ENCODE results near the gene UBAC1.
A peak's percentile ranks its signal among the peaks of the same experiment; 100 is the strongest.
"Not testable (repeated sequence)": the region's sequence is repeated elsewhere in the genome, so short reads cannot be mapped to it uniquely, and the experiment has no call there.

The UBAC1 gene

DNA sequence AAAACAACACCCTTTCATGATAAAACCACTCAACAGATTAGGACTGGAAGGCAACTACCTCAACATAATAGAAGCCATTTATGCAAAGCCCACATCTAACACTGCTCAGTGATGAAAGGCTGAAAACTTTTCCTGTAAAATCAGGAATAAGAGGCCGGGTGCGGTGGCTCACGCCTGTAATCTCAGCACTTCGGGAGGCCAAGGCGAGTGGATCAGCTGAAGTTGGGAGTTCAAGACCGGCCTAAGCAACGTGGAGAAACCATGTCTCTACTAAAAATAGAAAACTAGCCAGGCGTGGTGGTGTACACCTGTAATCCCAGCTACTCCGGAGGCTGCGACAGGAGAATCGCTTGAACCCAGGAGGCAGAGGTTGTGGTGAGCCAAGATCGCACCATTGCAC, 44.9 kb downstream of the UBAC1 start:
- Mint-ChIP-seq H3K9me3 (peaks cover 22% of the 10 kb centered on the region), H3K4me1 (peaks cover 10% of the 10 kb centered on the region), H3K36me3 (peaks cover 38% of the 10 kb centered on the region)
- ATAC-seq; H3K4me3 Mint-ChIP-seq; H3K27ac Mint-ChIP-seq; DNase-seq (ENCODE audit: low spot score in 2 of 2): not testable (repeated sequence)

DNA sequence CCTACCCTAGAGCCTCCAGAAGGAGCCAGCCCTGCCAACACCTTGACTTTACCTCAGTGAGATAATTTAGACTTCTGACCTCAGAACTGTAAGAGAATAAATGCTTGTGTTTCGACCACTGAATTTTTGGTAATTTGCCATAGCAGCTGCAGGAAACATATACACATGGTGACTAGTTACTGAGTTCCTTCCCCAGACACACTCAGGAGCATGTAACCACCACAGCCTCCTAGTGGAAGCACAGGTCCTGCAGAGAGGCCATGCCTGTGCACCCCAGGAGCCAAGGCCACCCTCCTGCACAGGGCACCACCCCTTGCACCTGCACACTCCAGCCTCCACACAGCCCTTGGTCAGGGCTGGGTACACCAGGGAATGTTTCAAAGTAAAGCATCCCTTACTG, 46.3 kb downstream of the UBAC1 start:
- no peak for ATAC-seq
- no peak overlapping the region for H3K27ac Mint-ChIP-seq
- peaks cover 51% of the 10 kb centered on the region for H3K36me3 Mint-ChIP-seq
- no peak for DNase-seq (ENCODE audit: low spot score in 2 of 2)
- peaks cover 22% of the 10 kb centered on the region for H3K9me3 Mint-ChIP-seq
- peaks cover 24% of the 10 kb centered on the region for H3K4me1 Mint-ChIP-seq
- no peak overlapping the region for H3K4me3 Mint-ChIP-seq

DNA sequence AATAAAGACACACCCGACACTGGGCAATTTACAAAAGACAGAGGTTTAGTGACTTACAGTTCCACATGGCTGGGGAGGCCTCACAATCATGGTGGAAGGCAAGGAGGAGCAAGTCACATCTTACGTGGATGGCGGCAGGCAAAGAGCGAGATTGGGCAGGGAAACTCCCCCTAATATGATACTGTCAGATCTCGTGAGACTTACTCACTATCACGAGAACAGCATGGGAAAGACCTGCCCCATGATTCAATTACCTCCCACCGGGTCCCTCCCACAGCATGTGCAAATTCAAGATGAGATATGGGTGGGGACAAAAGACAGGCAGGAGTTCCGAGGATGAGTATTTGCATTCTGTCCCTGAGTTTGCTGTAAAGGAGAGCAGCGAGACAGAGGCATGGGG, 49.9 kb downstream of the UBAC1 start:
- not testable (repeated sequence) for H3K9me3 Mint-ChIP-seq; ATAC-seq; H3K4me3 Mint-ChIP-seq; DNase-seq (ENCODE audit: low spot score in 2 of 2)
- Mint-ChIP-seq H3K27ac (peak overlapping the region; percentile 45), H3K36me3 (peaks cover 64% of the 10 kb centered on the region), H3K4me1 (peaks cover 41% of the 10 kb centered on the region)

DNA sequence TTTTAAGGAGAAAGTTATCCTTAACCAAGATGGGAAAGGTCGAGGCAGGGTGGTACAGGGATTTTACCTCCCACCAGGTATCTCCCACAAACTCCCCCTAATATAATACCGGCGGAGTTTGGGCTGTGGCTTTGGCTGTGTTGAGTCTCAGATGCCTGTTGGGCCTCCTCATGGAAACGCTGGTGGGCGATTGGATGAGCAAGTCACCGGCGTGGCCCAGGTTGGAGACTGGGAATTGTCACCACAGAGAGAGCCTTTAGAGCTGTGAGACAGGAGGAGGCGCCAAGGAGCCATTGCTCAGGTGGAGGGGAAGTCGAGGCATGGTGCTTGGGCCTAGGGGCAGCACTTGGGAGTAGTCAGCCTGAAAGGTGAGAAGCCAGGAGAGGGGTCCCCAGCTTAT, 50.4 kb downstream of the UBAC1 start:
- H3K4me3 Mint-ChIP-seq: no peak overlapping the region
- DNase-seq (ENCODE audit: low spot score in 2 of 2): no peak
- peak overlapping the region; percentile 45 for H3K27ac Mint-ChIP-seq
- peaks cover 64% of the 10 kb centered on the region for H3K36me3 Mint-ChIP-seq
- H3K9me3 Mint-ChIP-seq: peaks cover 7% of the 10 kb centered on the region
- peaks cover 45% of the 10 kb centered on the region for H3K4me1 Mint-ChIP-seq
- no peak for ATAC-seq

DNA sequence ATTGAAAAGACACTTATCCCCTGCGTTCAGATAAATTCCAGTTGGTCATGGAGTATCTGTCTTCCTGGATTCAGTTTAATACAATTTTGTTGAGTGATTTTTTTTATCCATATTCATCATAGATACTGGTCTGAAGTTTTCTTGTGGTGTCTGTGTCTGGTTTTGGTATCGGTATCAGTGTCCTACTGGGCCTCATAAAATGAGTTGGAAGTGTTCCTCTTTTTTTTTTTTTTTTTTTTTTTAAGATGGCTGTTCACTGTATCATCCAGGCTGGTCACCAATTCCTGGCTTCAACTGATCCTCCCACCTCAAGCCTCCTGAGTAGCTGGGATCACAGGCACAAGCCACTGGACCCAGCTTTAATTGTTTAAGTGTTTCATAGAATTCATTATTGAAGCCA, 51.0 kb downstream of the UBAC1 start:
- ATAC-seq (no peak), DNase-seq (ENCODE audit: low spot score in 2 of 2) (no peak)
- no peak overlapping the region for H3K27ac Mint-ChIP-seq
- H3K4me1 Mint-ChIP-seq: peaks cover 51% of the 10 kb centered on the region
- peaks cover 64% of the 10 kb centered on the region for H3K36me3 Mint-ChIP-seq
- H3K9me3 Mint-ChIP-seq: peaks cover 4% of the 10 kb centered on the region
- no peak overlapping the region for H3K4me3 Mint-ChIP-seq

DNA sequence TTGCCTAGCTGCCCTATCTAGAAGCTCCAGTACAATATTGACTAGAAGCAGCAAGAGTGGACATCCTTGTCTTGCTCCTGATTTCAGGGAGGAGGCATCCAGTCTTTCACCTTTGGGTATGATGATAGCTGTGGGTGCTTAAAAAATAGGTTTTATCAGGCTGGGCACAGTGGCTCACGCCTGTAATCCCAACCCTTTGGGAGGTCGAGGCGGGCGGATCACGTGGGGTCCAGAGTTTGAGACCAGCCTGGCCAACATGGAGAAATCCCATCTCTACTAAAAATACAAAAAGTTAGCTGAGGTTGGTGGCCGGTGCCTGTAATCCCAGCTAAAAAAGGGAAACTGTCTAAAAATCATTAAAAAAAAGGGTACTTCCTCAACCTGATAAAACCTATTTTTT, 51.8 kb downstream of the UBAC1 start:
- Mint-ChIP-seq H3K36me3 (peaks cover 64% of the 10 kb centered on the region), H3K4me1 (peaks cover 59% of the 10 kb centered on the region), H3K9me3 (peaks cover 4% of the 10 kb centered on the region), H3K4me3 (peak overlapping the region; percentile 70), H3K27ac (peak overlapping the region; percentile 70)
- ATAC-seq: no peak
- DNase-seq (ENCODE audit: low spot score in 2 of 2): no peak

DNA sequence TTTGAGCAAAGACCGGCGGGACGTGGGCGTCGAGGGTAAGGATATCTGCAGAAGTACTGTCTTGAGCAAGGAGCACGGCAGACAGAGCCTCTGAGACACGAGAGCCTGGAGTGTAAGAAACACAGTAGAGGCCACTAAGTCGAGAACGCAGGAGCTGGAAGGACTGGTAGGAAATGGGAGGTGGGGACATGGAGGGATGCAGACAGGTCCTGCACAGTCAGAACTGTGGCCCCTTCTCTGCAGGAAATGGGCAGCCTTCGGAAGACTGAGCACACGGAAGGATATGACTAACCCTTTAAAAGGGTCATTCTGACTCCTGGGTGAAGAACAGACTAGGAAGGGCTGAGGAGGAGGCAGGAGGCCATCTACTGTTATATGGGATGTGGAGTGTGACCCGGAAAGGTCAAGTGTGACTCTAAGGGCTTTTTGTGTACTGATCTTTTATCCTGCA, 52.4 kb downstream of the UBAC1 start:
- Mint-ChIP-seq H3K4me3 (peak overlapping the region; percentile 70), H3K36me3 (peaks cover 64% of the 10 kb centered on the region), H3K9me3 (peaks cover 3% of the 10 kb centered on the region), H3K27ac (peak overlapping the region; percentile 70), H3K4me1 (peaks cover 59% of the 10 kb centered on the region)
- DNase-seq (ENCODE audit: low spot score in 2 of 2) (no peak), ATAC-seq (no peak)

DNA sequence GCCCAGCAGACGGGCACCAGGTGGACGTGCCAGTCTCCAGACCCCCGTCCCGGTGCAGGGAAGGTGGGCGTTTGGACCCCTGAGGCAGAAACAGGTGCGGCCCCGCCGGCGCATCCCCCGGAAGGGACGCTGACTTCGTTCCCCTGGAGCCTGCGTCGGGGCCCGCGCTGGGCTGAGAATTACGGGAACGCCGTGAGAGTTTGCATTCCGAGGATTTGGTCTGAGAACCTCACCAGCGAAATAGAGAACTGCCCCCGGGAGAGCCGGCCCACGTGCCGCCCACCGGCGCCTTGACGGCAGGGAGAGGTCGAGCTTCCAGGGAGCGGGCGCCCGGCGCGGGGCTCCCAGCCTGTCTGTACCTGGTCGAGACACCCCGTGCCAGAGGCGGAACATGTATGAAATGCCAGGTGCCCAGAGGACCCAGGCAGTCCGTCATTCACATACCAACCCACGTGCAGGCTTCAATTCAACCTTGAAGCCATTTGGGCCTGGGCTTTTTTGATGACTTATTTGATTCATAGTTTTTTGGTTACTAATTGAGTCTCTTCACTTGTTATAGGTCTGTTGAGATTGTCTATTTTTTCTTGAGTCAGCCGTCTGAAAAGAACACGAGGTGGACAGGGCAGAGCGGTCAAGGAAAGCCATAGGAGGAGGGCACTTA, 53.0 kb downstream of the UBAC1 start:
- peak overlapping the region; percentile 70 for H3K4me3 Mint-ChIP-seq
- H3K27ac Mint-ChIP-seq: peak overlapping the region; percentile 70
- peaks cover 60% of the 10 kb centered on the region for H3K36me3 Mint-ChIP-seq
- ATAC-seq (peak; percentile 1), DNase-seq (ENCODE audit: low spot score in 2 of 2) (no peak)
- H3K4me1 Mint-ChIP-seq: peaks cover 56% of the 10 kb centered on the region
- no peaks in the 10 kb centered on the region for H3K9me3 Mint-ChIP-seq

DNA sequence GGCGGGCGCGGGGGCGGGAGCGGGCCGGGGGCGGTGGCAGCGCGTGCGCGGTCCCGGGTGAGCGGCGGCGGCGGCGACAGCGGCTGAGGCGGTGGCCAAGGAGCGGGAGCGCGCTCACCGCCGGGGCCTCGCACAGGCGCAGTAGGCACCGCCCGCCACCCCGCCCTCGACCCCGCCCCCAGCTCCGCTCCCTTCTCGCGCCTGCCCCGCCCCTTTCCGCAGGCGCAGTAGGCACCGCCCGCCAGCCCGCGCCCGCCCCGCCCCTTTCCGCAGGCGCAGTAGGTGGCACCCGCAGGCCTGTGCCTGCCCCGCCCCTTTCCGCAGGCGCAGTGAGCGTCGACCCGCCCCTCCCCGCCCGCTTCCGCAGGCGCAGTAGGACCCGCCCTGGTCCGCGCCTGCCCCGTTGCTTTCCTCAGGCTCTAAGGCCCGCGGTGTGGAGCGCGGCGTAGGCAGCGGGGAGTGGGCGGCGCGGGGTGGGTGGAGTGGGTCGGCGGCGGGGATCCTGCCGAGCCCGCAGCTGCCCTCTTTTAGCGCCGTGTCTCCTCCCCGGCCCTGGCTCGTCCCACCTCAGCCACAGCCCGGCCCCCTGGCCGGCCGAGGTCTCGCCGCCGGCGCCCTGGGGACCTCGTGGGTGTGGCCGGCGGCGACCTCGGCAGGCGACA, 53.6 kb downstream of the UBAC1 start, which contains the start of gene CAMSAP1:
Gene CAMSAP1 (minus strand): TSS at position 116 of the 662 bp plus-strand sequence. CDS start 387 bp downstream, outside the sequence.
- DNase-seq (ENCODE audit: low spot score in 2 of 2): peak; percentile 91 to 95
- ATAC-seq: peak; percentile 84
- Mint-ChIP-seq H3K4me3 (peak within 1 kb of the TSS; percentile 70), H3K4me1 (peaks cover 56% of the 10 kb centered on the region), H3K36me3 (peaks cover 54% of the 10 kb centered on the region), H3K9me3 (no peaks in the 10 kb centered on the region), H3K27ac (peak within 1 kb of the TSS; percentile 70)

DNA sequence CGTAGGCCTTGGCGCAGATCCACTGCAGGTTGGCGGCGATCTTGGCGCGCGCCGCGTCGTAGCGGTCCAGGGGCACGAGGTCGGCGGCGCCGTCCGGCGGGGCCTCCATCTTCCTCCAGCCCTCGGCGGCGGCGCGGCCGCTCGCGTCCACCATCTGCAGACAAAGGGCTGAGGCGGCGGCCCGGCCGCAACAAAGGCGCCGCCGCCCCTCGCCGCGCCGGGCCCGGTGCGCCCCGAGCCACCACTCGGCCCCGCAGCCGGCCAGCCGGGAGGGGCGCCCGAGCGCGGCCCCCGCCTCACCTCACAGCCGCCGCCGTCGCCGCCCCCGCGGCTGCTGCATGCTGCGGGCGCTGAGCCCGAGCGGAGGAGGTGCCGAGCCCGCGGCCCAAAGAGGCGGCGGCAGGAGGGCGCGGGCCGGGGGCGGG, 54.2 kb downstream of the UBAC1 start:
- ATAC-seq: peak; percentile 55
- H3K4me1 Mint-ChIP-seq: peaks cover 59% of the 10 kb centered on the region
- no peak overlapping the region for H3K27ac Mint-ChIP-seq
- H3K9me3 Mint-ChIP-seq: no peaks in the 10 kb centered on the region
- peaks cover 50% of the 10 kb centered on the region for H3K36me3 Mint-ChIP-seq
- peak overlapping the region; percentile 70 for H3K4me3 Mint-ChIP-seq
- no peak for DNase-seq (ENCODE audit: low spot score in 2 of 2)

DNA sequence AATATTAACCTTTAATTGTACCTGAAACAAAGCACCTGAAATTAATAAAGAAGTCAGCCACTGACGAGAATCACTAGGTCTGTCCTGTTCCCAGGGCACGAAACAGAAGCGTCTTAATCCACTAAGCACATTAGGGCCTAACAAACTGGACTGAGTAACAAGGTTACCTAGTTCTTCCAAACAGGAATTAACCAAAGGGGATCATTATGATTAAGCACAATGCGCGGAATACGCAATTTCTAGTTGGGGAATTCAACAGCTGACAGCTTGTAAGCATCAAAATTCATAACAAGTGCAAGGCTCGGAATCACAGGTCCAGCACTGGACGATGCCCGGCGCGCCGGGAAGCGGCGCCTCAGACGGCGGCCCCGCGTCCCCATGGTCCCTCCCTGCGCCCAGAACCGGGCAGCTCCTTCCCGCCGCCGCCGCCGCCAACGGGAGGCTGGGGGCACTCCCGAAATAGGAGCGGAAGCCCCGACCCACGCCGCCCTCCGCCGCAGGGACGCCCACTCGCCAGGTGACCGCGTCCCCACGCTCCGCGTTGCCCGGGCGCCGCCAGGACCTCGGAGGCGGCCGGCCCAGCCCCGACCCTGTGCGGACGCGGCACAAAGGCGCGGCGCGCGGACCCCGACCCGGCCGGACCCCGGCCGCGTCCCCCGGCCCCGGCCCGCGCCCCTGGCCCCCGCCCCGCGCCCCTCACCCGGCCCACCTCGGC, 54.7 kb downstream of the UBAC1 start:
- peaks cover 44% of the 10 kb centered on the region for H3K36me3 Mint-ChIP-seq
- DNase-seq (ENCODE audit: low spot score in 2 of 2) (no peak), ATAC-seq (no peak)
- peaks cover 61% of the 10 kb centered on the region for H3K4me1 Mint-ChIP-seq
- H3K27ac Mint-ChIP-seq: no peak overlapping the region
- H3K4me3 Mint-ChIP-seq: peak overlapping the region; percentile 70
- no peaks in the 10 kb centered on the region for H3K9me3 Mint-ChIP-seq

DNA sequence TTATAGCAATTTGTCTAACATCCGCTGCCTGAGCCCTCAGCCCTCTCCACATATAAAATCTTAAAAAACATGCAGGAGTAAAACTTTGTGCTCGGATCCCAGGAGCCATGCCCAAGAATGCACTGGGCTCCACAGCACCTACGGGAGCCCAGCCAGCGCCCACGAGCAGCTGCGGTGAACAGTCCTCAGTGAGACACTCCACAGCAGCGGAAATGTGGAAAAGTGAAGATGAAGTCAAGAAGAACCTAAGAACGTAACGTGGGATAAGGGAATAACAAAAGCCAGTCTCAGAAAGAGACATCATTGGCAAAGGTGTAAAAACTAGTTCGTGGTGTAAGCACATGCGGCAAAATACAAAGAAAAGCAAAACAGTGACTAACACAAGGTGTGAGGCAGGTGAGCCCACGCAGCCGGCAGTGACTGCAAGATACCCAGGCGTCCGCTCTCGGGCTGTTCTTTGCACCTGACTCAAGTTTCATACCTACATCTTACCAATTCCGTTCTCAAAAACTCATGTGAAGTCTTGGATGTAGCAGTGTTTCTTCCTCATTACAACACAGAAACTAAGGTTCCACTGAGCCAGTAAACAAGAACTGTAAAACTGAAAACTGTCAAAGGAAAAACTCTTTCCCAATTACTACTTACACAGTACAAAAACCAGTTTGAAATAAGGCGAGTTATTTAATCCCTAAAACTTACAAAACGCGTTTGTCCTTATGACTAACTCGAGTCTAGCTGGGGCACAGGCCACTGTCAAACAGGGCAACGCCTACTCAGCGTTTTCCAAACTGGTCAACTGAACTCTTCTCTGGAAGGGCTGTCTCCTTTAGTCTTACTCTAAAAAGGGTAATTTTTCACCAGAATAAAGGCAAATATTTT, 55.6 kb downstream of the UBAC1 start:
- peak; percentile 67 for ATAC-seq
- DNase-seq (ENCODE audit: low spot score in 2 of 2): no peak
- H3K4me1 Mint-ChIP-seq: peaks cover 59% of the 10 kb centered on the region
- H3K36me3 Mint-ChIP-seq: peaks cover 36% of the 10 kb centered on the region
- H3K27ac Mint-ChIP-seq: peak overlapping the region; percentile 32
- H3K4me3 Mint-ChIP-seq: peak overlapping the region; percentile 70
- H3K9me3 Mint-ChIP-seq: no peaks in the 10 kb centered on the region

DNA sequence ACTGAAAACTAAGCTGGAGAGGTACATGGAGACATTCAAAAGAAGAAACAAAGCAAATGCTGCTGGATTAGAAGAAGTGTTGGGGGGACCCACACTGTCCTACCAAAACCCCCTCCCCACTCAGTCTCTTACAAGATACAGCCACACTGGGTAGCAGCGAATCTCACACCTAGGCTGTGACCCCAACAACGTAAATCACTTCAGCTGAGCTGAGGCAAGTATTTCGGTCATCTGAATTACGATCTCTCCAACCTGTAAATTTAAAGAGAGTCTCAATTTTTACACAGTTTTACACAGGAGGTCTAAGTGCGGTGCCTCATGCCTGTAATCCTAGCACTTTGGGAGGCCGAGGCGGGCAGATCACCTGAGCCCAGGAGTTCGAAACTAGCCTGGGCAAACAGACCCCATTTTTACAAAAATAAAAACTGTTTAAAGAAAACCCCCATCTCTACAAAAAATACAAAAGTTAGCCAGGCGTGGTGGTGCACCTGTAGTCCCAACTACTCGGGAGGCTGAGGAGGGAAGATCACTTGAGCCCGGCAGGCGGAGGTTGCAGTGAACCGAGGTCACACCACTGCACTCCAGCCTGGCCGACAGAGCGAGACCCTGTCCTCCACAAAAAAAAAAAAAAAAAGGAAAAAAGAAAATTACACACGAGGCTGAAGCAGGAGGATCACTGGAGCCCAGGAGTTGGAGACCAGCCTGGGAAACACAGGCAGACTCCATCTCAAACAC, 57.2 kb downstream of the UBAC1 start:
- Mint-ChIP-seq H3K4me1 (peaks cover 55% of the 10 kb centered on the region), H3K36me3 (peaks cover 29% of the 10 kb centered on the region), H3K9me3 (no peaks in the 10 kb centered on the region), H3K27ac (no peak overlapping the region), H3K4me3 (no peak overlapping the region)
- ATAC-seq (no peak), DNase-seq (ENCODE audit: low spot score in 2 of 2) (no peak)

DNA sequence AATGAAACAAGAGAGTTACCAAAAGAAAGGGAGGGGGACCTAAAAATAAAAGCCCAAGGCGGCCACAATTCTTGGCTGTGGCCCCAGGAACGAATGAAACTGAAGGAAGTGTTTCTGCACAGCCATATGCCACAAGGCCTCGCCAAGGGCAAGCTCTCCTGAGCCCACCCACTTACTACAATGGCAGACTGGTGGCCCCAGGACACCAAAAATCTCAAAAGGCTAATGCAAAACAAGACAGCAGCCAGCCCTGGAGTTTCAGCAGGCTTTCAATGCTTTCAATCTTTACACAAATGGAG, 57.9 kb downstream of the UBAC1 start:
- peaks cover 27% of the 10 kb centered on the region for H3K36me3 Mint-ChIP-seq

More for the DNA sequence above, 57.9 kb downstream of the UBAC1 start:
- Mint-ChIP-seq H3K4me1 (peaks cover 53% of the 10 kb centered on the region), H3K9me3 (no peaks in the 10 kb centered on the region), H3K27ac (no peak overlapping the region), H3K4me3 (no peak overlapping the region)
- no peak for ATAC-seq
- no peak for DNase-seq (ENCODE audit: low spot score in 2 of 2)
